CD4-positive, alpha-beta T cell (primary cell): ENCODE results near the gene TMEM141. TPM values are rescaled to one million over a fixed set of nuclear protein-coding genes. Genes with fewer than 3 reads are reported as not detected.
"Not testable (repeated sequence)": the region's sequence is repeated elsewhere in the genome, so short reads cannot be mapped to it uniquely, and the experiment has no call there.

Experiments used
- ATAC-seq: fragments of 200-7000 bp; cut with Tn5 transposase; one replicate; pipeline ENCODE4 v1.10.0; 2022; ENCODE audit warnings: mild to moderate bottlenecking; ENCODE audit not compliant: poor library complexity
- CTCF ChIA-PET: fragments of 350-600 bp; sonication (Branson Sonifier 250); formaldehyde crosslinking; loops from one replicate; lab custom pipeline; 2021; ENCODE audit warnings: antibody characterized with exemption, inconsistent platforms; lab: Charles Lee
- POLR2A ChIA-PET: fragments of 350-600 bp; sonication (Branson Sonifier 250); formaldehyde crosslinking; loops from one replicate; lab custom pipeline; 2021; ENCODE audit warnings: antibody characterized with exemption, inconsistent platforms; lab: Charles Lee
- DNase-seq, 14 experiments: peaks; one replicate each; pipeline ENCODE4 v3.0.0-alpha.2; 2013 to 2020; ENCODE audit warnings: mixed read lengths in 2 of 14
- H3K27ac ChIP-seq, 2 donors: one replicate each; pipeline versions ENCODE4 v1.5.1 to v1.7.0; 2013; ENCODE audit warnings: low read length in 2 of 2, low read depth in 1 of 2, mild to moderate bottlenecking in 1 of 2
- H3K27me3 ChIP-seq, 2 experiments: 1 replicate in 1 of 2; 2 replicates in 1 of 2; pipeline versions ENCODE4 v1.6.1 to v1.7.0; 2013; ENCODE audit warnings: low read length in 2 of 2, control low read depth in 1 of 2, mild to moderate bottlenecking in 1 of 2, moderate library complexity in 1 of 2; ENCODE audit not compliant: insufficient read depth in 2 of 2, control insufficient read depth in 1 of 2
- H3K36me3 ChIP-seq: one replicate; pipeline ENCODE4 v1.6.1; 2013; ENCODE audit warnings: low read length, control low read depth; ENCODE audit not compliant: insufficient read depth
- H3K4me1 ChIP-seq: one replicate; pipeline ENCODE4 v1.6.1; 2013; ENCODE audit warnings: low read length, control low read depth; ENCODE audit not compliant: insufficient read depth
- H3K4me3 ChIP-seq: one replicate; pipeline ENCODE4 v1.5.1; 2013; ENCODE audit warnings: mild to moderate bottlenecking, low read length, moderate library complexity
- H3K9me3 ChIP-seq, 2 experiments: 1 replicate in 1 of 2; 2 replicates in 1 of 2; pipeline versions ENCODE4 v1.6.1 to v1.7.0; 2013; ENCODE audit warnings: low read length in 2 of 2, mild to moderate bottlenecking in 2 of 2, control low read depth in 1 of 2, moderate library complexity in 1 of 2; ENCODE audit not compliant: control insufficient read depth in 1 of 2, insufficient read depth in 1 of 2
- H3K27ac Mint-ChIP-seq: one replicate; pipeline ENCODE4 v1.8.0; 2020; ENCODE audit warnings: mixed read lengths
- H3K27me3 Mint-ChIP-seq: one replicate; pipeline ENCODE4 v1.8.0; 2021; ENCODE audit warnings: mixed read lengths
- H3K36me3 Mint-ChIP-seq: one replicate; pipeline ENCODE4 v1.8.0; 2021; ENCODE audit warnings: low read depth, mixed read lengths
- H3K4me1 Mint-ChIP-seq: one replicate; pipeline ENCODE4 v1.8.0; 2021; ENCODE audit warnings: low read depth, mixed read lengths
- H3K4me3 Mint-ChIP-seq: one replicate; pipeline ENCODE4 v1.8.0; 2020; ENCODE audit warnings: mild to moderate bottlenecking, mixed read lengths
- H3K9me3 Mint-ChIP-seq: one replicate; pipeline ENCODE4 v1.8.0; 2020; ENCODE audit warnings: mixed read lengths
- CTCF ChIP-seq: fragments of 200-600 bp; IDR thresholded peaks from one replicate; pipeline ENCODE4 v1.8.0; 2022; ENCODE audit warnings: antibody characterized with exemption, mild to moderate bottlenecking
- intact Hi-C, 2 experiments: fragments of 100-400 bp; cut with DNase I in 1 of 2; cut with micrococcal nuclease in 1 of 2; formaldehyde crosslinking; loops; one replicate each; pipeline versions ENCODE4 v1.15.1 to v1.9.0; 2023 to 2025; cut with DNase I, micrococcal nuclease
- total RNA-seq, 174 experiments: library from RNA in 2 of 174; stranded (reverse) in 2 of 174; gene quantifications; one replicate each; pipeline ENCODE4 v1.2.3 and lab custom pipeline; 2021 to 2026

The TMEM141 gene
- total RNA-seq, 2 experiments from 2014 or later: 14.6 to 17.1 TPM

DNA sequence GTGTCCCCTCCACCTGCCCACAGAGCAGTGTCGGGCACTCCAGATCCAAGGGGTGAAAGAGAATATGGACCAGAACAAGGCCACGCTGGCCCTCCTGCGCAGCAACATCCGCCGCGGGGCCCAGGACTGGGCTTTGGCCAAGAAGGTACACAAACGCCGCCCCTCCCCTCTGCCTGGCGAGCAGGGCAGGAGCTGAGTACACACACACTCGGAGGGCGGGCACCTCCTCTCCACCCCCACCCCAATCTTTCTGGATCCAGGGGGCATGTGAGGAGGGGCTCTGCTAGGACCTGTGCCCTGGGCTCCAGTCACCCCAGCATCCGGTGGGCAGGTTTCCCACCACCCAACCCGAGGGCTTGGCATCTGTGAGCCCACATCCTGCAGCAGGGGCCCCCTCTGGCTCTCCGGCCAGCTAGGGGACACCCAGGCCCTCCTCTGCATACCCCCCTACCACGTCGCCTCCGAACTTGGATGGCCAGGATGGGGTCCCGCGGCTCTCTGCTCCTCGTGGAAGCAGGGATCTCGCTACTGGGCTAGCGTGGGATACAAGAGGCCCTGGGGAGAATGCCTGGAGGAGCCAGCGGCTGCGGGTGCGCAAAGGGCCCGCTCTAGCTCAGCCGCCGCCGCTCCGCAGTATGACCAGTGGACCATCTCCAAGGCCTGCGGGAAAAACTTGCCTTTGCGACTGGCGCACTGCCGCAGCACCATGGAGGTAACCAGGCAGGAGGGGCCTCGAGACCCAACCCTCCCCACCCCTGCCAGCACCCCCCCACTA lies 8.1 kb downstream of the TMEM141 start:
- intact Hi-C loops: loop anchor here in 1 of 2 experiments (10.0 kb wide), 1 partner anchor 656 kb away; the partner anchor contains the start of gene NSMF
- DNase-seq (peak in 1 of 14 experiments; percentile 47), ATAC-seq (no peak)
- H3K4me3 Mint-ChIP-seq: peak overlapping the region; percentile 87
- no peaks in the 10 kb centered on the region for H3K9me3 Mint-ChIP-seq
- H3K27me3 Mint-ChIP-seq: no peaks in the 10 kb centered on the region
- ChIA-PET CTCF (no interaction called here), POLR2A (interaction anchor here (1.0 to 3.8 kb wide), 4 partner anchors 8 to 287 kb away, joined by 4 to 20 read pairs (median 4); partner anchors contain the start of genes MAN1B1, RABL6, SAPCD2 and TMEM141)
- no peaks in the 10 kb centered on the region for H3K36me3 Mint-ChIP-seq
- H3K27ac Mint-ChIP-seq: peak overlapping the region; percentile 71
- TF ChIP-seq CTCF: no peak
- H3K4me1 Mint-ChIP-seq: peaks cover 37% of the 10 kb centered on the region
- H3K9me3 ChIP-seq: no peaks in the 10 kb centered on the region
- no peaks in the 10 kb centered on the region for H3K36me3 ChIP-seq
- H3K4me1 ChIP-seq: peaks cover 33% of the 10 kb centered on the region
- no peak overlapping the region for H3K27ac ChIP-seq
- peaks cover 0 to 3% of the 10 kb centered on the region in 2 experiments for H3K27me3 ChIP-seq
- H3K4me3 ChIP-seq: peak overlapping the region; percentile 70

GRCh38 chr9:136799854-136800657 lies 8.9 kb downstream of the TMEM141 start:
- intact Hi-C loops: loop anchor here (1.0 to 10.0 kb wide), 4 partner anchors 9 to 655 kb away; partner anchors contain the start of genes NSMF (in 1 of the 2), SNAPC4 (in 1 of the 2) and TMEM141 (in 1 of the 2)
- Histone ChIP-seq H3K4me1 (peaks cover 33% of the 10 kb centered on the region), H3K36me3 (no peaks in the 10 kb centered on the region), H3K9me3 (no peaks in the 10 kb centered on the region), H3K27me3 (peaks cover 0 to 3% of the 10 kb centered on the region in 2 experiments), H3K27ac (no peak overlapping the region), H3K4me3 (peak overlapping the region; percentile 70)
- no peak for TF ChIP-seq CTCF
- Mint-ChIP-seq H3K4me3 (peak overlapping the region; percentile 87), H3K27me3 (no peaks in the 10 kb centered on the region), H3K36me3 (no peaks in the 10 kb centered on the region), H3K4me1 (peaks cover 37% of the 10 kb centered on the region), H3K27ac (peak overlapping the region; percentile 71), H3K9me3 (no peaks in the 10 kb centered on the region)
- CTCF ChIA-PET: interaction anchor here (0.8 kb wide), 1 partner anchor 229 kb away, joined by 3 read pairs; no protein-coding TSS in a partner anchor
- POLR2A ChIA-PET: interaction anchor here (0.7 to 3.8 kb wide), 9 partner anchors 8 to 659 kb away, joined by 3 to 20 read pairs (median 4); partner anchors contain the start of genes MAN1B1, NSMF, RABL6 and SAPCD2
- DNase-seq (peak; percentile 78 to 98 (median 90)), ATAC-seq (peak; percentile 72)

- Mint-ChIP-seq H3K36me3 (peaks cover 4% of the 10 kb centered on the region), H3K27ac (no peak overlapping the region), H3K9me3 (no peaks in the 10 kb centered on the region), H3K4me1 (peaks cover 36% of the 10 kb centered on the region), H3K4me3 (peak overlapping the region; percentile 38), H3K27me3 (no peaks in the 10 kb centered on the region)
- Histone ChIP-seq H3K36me3 (no peaks in the 10 kb centered on the region), H3K9me3 (no peaks in the 10 kb centered on the region), H3K27ac (no peak overlapping the region), H3K27me3 (peaks cover 0 to 3% of the 10 kb centered on the region in 2 experiments), H3K4me1 (peaks cover 44% of the 10 kb centered on the region), H3K4me3 (no peak overlapping the region)
- TF ChIP-seq CTCF: no peak
- ChIA-PET POLR2A (no interaction called here), CTCF (no interaction called here)
- DNase-seq (peak in 1 of 14 experiments; percentile 14), ATAC-seq (no peak)
- intact Hi-C loops: loop anchor here (10.0 kb wide), 2 partner anchors 102 to 398 kb away; partner anchors contain the start of gene SNAPC4 (in 1 of the 2)
These were observed 11.2 kb downstream of the TMEM141 start for GRCh38 chr9:136802321-136802720.

DNA sequence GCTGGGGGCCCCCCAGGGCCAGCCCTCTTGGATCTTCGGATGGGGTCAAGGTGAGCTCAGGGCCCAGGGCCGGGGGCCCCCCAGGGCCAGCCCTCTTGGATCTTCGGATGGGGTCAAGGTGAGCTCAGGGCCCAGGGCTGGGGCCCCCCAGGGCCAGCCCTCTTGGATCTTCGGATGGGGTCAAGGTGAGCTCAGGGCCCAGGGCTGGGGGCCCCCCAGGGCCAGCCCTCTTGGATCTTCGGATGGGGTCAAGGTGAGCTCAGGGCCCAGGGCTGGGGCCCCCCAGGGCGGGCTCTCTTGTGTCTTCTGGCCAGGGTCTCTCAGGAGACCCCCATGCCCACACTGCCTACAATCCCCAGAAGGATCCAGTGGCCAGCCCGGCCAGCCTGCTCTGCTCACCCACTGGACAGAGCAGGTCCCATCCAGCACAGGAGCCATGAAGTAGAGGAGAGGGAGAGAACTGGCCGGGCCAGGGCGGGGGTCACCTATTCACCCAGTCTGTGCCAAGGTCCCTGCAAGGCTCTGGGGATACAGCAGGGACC lies 11.9 kb downstream of the TMEM141 start:
- H3K27me3 Mint-ChIP-seq, H3K9me3 Mint-ChIP-seq, DNase-seq, H3K36me3 ChIP-seq, CTCF ChIA-PET, POLR2A ChIA-PET, H3K27me3 ChIP-seq, H3K36me3 Mint-ChIP-seq, ATAC-seq, H3K4me3 ChIP-seq, H3K9me3 ChIP-seq, H3K27ac ChIP-seq: not testable (repeated sequence)
- H3K4me1 ChIP-seq: peaks cover 45% of the 10 kb centered on the region
- intact Hi-C loops: loop anchor here (10.0 kb wide), 2 partner anchors 102 to 398 kb away; partner anchors contain the start of gene SNAPC4 (in 1 of the 2)
- peak overlapping the region; percentile 76 for H3K27ac Mint-ChIP-seq
- H3K4me3 Mint-ChIP-seq: peak overlapping the region; percentile 51
- peaks cover 36% of the 10 kb centered on the region for H3K4me1 Mint-ChIP-seq
